ENCODE data around the gene MUC5B. TPM values are rescaled to one million over a fixed set of nuclear protein-coding genes. Genes with fewer than 3 reads are reported as not detected.
A peak's percentile ranks its signal among the peaks of the same experiment; 100 is the strongest.

MUC5B gene
- total RNA-seq, 1 experiment from 2014 or later: not detected

DNA sequence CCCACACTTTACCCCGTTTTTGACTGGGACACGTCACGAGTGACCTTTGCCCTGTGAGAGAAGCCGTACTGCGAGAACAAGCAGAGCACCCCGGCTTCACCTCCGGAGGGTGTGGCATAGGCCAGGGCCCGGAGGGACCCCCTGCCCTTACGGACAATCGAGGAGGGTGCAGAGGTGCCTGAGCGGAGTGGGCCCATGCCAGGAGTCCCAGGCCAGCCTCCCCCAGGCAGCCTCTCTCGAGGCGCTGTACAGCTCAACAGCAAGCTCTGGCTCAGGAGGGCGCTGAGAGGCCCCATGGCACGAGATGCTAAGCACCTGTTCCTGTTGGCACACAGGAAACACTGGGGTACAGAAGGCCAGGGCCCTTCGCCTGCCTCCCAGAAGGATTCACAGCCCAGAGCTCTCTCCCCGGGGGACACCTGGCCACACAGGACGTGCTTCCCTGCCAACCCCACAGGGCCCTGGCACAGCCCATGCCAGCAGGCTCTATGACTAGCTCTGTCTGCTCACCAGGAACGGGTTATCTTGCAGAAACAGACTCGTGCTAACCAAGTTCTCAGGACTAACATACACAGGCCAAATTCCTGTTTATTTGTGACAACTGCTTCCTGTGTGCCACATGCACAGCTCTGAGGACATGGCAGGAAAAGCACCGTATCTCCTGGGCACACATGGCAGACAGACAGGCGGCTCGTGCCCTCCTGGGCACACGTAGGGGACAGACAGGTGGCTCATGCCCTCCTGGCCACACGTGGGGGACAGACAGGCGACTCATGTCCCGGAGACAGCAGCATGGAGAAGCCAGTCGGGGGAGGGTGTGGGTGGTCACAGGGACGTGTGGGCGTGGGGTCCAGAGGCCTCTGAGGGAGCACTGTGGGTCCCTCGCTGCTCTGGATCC is 75.0 kb downstream of the MUC5B start:
- H3K9me3 ChIP-seq (ENCODE audit: low read depth, low read length, poor library complexity, severe bottlenecking): no peaks in the 10 kb centered on the region
- TF ChIP-seq, protein P1, sequence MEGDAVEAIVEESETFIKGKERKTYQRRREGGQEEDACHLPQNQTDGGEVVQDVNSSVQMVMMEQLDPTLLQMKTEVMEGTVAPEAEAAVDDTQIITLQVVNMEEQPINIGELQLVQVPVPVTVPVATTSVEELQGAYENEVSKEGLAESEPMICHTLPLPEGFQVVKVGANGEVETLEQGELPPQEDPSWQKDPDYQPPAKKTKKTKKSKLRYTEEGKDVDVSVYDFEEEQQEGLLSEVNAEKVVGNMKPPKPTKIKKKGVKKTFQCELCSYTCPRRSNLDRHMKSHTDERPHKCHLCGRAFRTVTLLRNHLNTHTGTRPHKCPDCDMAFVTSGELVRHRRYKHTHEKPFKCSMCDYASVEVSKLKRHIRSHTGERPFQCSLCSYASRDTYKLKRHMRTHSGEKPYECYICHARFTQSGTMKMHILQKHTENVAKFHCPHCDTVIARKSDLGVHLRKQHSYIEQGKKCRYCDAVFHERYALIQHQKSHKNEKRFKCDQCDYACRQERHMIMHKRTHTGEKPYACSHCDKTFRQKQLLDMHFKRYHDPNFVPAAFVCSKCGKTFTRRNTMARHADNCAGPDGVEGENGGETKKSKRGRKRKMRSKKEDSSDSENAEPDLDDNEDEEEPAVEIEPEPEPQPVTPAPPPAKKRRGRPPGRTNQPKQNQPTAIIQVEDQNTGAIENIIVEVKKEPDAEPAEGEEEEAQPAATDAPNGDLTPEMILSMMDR (conservative IDR thresholded peaks at IDR 0.05; ENCODE audit: low read depth, low read length): no peak
- no peak for TF ChIP-seq EZH2 (IDR thresholded peaks at IDR 0.05; ENCODE audit: borderline replicate concordance, low read depth, low read length, poor library complexity, severe bottlenecking)
- POLR2A ChIA-PET (ENCODE audit: low non-redundant PET): no interaction called here
- BruUV-seq (replicated peaks): no TSS peak
- no peaks in the 10 kb centered on the region for H3K36me3 ChIP-seq (ENCODE audit: insufficient read depth, low read length, poor library complexity, severe bottlenecking)
- DNase-seq (ENCODE audit: low spot score): no peak
- H3K4me3 ChIP-seq (ENCODE audit: low read depth, low read length, poor library complexity, severe bottlenecking): no peak overlapping the region
- H3K27ac ChIP-seq (ENCODE audit: low read depth, low read length, poor library complexity, severe bottlenecking): no peak overlapping the region
- intact Hi-C loops (cut with micrococcal nuclease; ENCODE audit: unreplicated experiment): no loop called here
- H3K27me3 ChIP-seq (replicated peaks; ENCODE audit: insufficient read depth, low read depth, low read length, poor library complexity): no peaks in the 10 kb centered on the region
- no peaks in the 10 kb centered on the region for H3K4me1 ChIP-seq (ENCODE audit: insufficient read depth, low read length, poor library complexity, severe bottlenecking)
- CTCF ChIA-PET: no interaction called here

DNA sequence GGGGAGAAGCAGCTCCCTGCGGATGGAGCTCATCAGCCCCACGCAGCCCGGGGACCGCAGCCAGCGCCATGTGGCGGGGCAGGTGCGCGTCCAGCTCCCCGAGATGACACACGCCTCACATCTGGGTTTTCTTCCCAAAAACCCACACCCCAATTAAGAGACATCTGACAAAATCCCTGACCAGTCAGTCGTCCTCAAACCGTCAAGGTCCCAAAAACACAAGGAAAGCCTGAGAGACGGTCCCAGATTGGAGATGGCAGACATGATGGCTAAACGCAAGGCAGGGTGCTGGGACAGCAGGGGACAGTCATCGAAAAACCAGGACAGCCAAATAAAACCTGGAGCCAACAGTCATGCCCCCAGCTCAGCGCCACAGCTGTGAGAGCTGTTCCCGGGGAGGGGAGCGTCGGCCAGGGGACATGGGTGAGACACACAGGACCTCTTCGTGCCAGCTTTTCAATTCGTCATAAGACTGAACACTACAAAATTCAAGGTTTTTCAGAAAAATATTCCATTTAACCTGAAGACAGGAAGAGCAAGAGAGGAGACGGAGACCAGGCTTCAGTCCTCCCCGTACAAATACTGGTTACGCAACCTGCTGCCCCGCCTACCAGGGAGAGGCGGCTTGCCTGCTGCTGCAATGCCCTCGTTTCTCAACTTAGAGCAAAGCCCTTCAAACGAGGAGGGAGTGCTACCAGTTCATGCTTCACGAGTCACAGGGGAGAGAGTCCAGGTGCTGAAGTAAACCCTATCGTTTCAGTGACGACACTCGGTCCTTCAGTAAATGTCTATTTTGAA is 76.0 kb downstream of the MUC5B start:
- DNase-seq (ENCODE audit: low spot score): peak; percentile 71
- ChIA-PET CTCF (no interaction called here), POLR2A (ENCODE audit: low non-redundant PET) (no interaction called here)

DNA sequence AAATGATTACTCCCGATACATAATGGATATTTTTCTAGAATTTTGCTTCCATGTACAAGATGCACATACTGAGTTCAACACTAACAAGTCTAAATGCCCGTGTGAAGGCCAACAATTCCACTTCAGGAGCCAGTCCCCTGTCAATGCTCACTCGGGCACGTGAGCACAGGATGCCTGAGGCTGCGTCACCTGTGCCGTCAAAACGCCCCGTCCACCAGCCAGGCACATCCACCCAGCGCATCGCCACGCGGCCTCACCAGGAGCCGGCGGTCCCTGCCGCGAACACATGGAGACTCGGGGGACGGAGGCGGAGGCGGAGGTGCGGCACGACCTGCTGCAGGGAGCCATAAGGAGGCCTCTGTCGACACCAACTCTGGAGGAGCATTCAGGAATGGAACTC is 76.8 kb downstream of the MUC5B start:
- ChIA-PET CTCF (no interaction called here), POLR2A (ENCODE audit: low non-redundant PET) (no interaction called here)
- H3K9me3 ChIP-seq (ENCODE audit: low read depth, low read length, poor library complexity, severe bottlenecking): no peaks in the 10 kb centered on the region
- intact Hi-C loops (cut with micrococcal nuclease; ENCODE audit: unreplicated experiment): no loop called here
- no peaks in the 10 kb centered on the region for H3K27me3 ChIP-seq (replicated peaks; ENCODE audit: insufficient read depth, low read depth, low read length, poor library complexity)
- H3K4me3 ChIP-seq (ENCODE audit: low read depth, low read length, poor library complexity, severe bottlenecking): no peak overlapping the region
- TF ChIP-seq, protein P1 (conservative IDR thresholded peaks at IDR 0.05; ENCODE audit: low read depth, low read length): no peak
- TF ChIP-seq EZH2 (IDR thresholded peaks at IDR 0.05; ENCODE audit: borderline replicate concordance, low read depth, low read length, poor library complexity, severe bottlenecking): no peak
- DNase-seq (ENCODE audit: low spot score): no peak
- no peak overlapping the region for H3K27ac ChIP-seq (ENCODE audit: low read depth, low read length, poor library complexity, severe bottlenecking)
- H3K36me3 ChIP-seq (ENCODE audit: insufficient read depth, low read length, poor library complexity, severe bottlenecking): no peaks in the 10 kb centered on the region
- no peaks in the 10 kb centered on the region for H3K4me1 ChIP-seq (ENCODE audit: insufficient read depth, low read length, poor library complexity, severe bottlenecking)
- no TSS peak for BruUV-seq (replicated peaks)

More for the DNA sequence above, 76.0 kb downstream of the MUC5B start:
- H3K27me3 ChIP-seq (replicated peaks; ENCODE audit: insufficient read depth, low read depth, low read length, poor library complexity): no peaks in the 10 kb centered on the region
- H3K4me3 ChIP-seq (ENCODE audit: low read depth, low read length, poor library complexity, severe bottlenecking): no peak overlapping the region
- no TSS peak for BruUV-seq (replicated peaks)
- TF ChIP-seq, protein P1 (conservative IDR thresholded peaks at IDR 0.05; ENCODE audit: low read depth, low read length): no peak
- no peak for TF ChIP-seq EZH2 (IDR thresholded peaks at IDR 0.05; ENCODE audit: borderline replicate concordance, low read depth, low read length, poor library complexity, severe bottlenecking)
- no peaks in the 10 kb centered on the region for H3K36me3 ChIP-seq (ENCODE audit: insufficient read depth, low read length, poor library complexity, severe bottlenecking)
- no peaks in the 10 kb centered on the region for H3K9me3 ChIP-seq (ENCODE audit: low read depth, low read length, poor library complexity, severe bottlenecking)
- no peaks in the 10 kb centered on the region for H3K4me1 ChIP-seq (ENCODE audit: insufficient read depth, low read length, poor library complexity, severe bottlenecking)
- H3K27ac ChIP-seq (ENCODE audit: low read depth, low read length, poor library complexity, severe bottlenecking): no peak overlapping the region
- intact Hi-C loops (cut with micrococcal nuclease; ENCODE audit: unreplicated experiment): no loop called here
